Gastroesophageal sphincter (tissue), 4 donors: Measurements from ENCODE around the gene BET1L. TPM values are rescaled to one million over a fixed set of nuclear protein-coding genes. Genes with fewer than 3 reads are reported as not detected.

Source experiments
- ATAC-seq: fragments of 150-250 bp; one replicate; pipeline ENCODE4 v1.9.1; 2016; ENCODE audit warnings: mild to moderate bottlenecking, moderate library complexity
- H3K27ac ChIP-seq, 4 donors: fragments of 200-600 bp; sonication (generic) in 3 of 4; 1 replicate in 3 of 4; 2 replicates in 1 of 4; pipeline ENCODE4 v1.5.1; 2016 to 2019
- H3K27me3 ChIP-seq: fragments of 200-600 bp; sonication (generic); one replicate; pipeline ENCODE4 v1.5.1; 2019
- H3K36me3 ChIP-seq, 2 donors: fragments of 200-600 bp; sonication (generic); one replicate each; pipeline ENCODE4 v1.5.1; 2019; ENCODE audit warnings: control low read depth in 1 of 2
- H3K4me1 ChIP-seq, 3 donors: fragments of 200-600 bp; sonication (generic); 1 replicate in 2 of 3; 2 replicates in 1 of 3; pipeline ENCODE4 v1.5.1; 2016 to 2019; ENCODE audit warnings: control low read depth in 2 of 3
- H3K4me3 ChIP-seq, 2 donors: fragments of 200-600 bp; sonication (generic); one replicate each; pipeline ENCODE4 v1.5.1; 2019; ENCODE audit warnings: mild to moderate bottlenecking in 1 of 2, moderate library complexity in 1 of 2
- H3K9me3 ChIP-seq, 3 donors: fragments of 200-600 bp; sonication (generic); one replicate each; pipeline ENCODE4 v1.5.1; 2017 to 2019; ENCODE audit warnings: control low read depth in 2 of 3
- EP300 ChIP-seq: sonication (generic); formaldehyde crosslinking; IDR thresholded peaks from one replicate; pipeline ENCODE4 v1.6.1; 2017; ENCODE audit warnings: antibody characterized with exemption, mild to moderate bottlenecking
- POLR2A ChIP-seq, 2 donors: fragments of 450-650 bp; IDR thresholded peaks; one replicate each; pipeline ENCODE4 v1.6.1; 2017; ENCODE audit warnings: antibody characterized with exemption in 2 of 2, mild to moderate bottlenecking in 2 of 2, moderate library complexity in 1 of 2
- POLR2AphosphoS5 ChIP-seq: sonication (generic); formaldehyde crosslinking; IDR thresholded peaks from one replicate; pipeline ENCODE4 v1.6.1; 2017; ENCODE audit warnings: antibody characterized with exemption
- WGBS, 2 donors: methylation state at CpG; one replicate each; pipeline ENCODE4 v1.1.5; 2018; ENCODE audit warnings: low coverage in 1 of 2; 5-methylcytosine and 5-hydroxymethylcytosine counted together
- total RNA-seq, 4 donors: library from RNA; depleted of rRNA; stranded (reverse); fragments of >200 nt; gene quantifications; one replicate each; pipeline ENCODE4 v1.1.0, GENCODE V29; 2016
- TF ChIP-seq, protein P1 (sequence below), 4 experiments: fragments of 200-600 bp in 2 of 4; fragments of 450-650 bp in 2 of 4; sonication (generic) in 1 of 4; IDR thresholded peaks; one replicate each; pipeline ENCODE4 v1.5.1; 2017 to 2019; ENCODE audit warnings: antibody characterized with exemption in 4 of 4, mild to moderate bottlenecking in 2 of 4, moderate library complexity in 2 of 4

BET1L gene
- total RNA-seq, 4 donors from 2014 or later, result 25.3 to 39.4 (median 27.6) TPM

DNA sequence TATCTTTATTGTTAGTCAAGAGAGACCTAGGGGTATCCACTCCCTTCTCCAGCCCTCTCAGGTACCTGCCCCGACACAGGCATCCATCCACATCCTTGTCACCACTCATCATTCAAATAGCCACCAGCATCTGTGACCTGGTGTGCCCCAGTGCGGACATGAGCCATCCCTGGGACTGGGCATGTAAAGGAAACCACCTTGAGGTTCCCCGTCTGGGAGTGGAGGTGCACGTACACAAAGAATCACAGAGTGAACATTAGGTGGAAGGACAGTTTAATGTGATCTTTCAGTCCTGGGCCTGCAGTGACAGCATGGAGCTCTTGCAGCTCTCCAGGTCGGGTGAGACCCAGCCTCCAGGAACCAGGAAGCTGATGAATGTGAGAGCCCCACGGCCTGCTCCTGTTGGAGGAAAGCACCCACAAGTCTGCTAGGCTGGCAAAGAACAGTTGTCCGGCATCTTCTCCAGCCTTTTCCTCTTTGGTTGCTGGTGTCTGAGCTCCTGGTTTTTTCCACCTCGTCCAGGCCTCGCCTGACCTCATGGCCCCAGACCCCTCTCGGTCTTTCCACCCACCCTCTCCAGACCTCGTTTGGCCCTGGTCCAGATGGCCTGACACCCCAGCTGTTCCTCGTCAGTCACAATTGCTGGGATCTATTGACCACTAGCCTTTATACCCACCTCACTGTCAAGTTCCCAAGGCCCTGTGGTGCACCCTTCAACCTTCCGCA is 46.1 kb upstream of the BET1L start:
- H3K27me3 ChIP-seq, result peaks cover 4% of the 10 kb centered on the region
- peaks cover 4 to 57% of the 10 kb centered on the region in 2 donors for H3K36me3 ChIP-seq
- 54 to 61% methylated on average over 7 to 9 of the region's 13 CpGs for WGBS, 2 donors
- ATAC-seq, result no peak
- no peaks in the 10 kb centered on the region for H3K9me3 ChIP-seq
- no peak overlapping the region for H3K27ac ChIP-seq
- H3K4me1 ChIP-seq, result no peaks in the 10 kb centered on the region
- no peak for TF ChIP-seq EP300
- no peak for TF ChIP-seq POLR2AphosphoS5
- TF ChIP-seq, protein P1, sequence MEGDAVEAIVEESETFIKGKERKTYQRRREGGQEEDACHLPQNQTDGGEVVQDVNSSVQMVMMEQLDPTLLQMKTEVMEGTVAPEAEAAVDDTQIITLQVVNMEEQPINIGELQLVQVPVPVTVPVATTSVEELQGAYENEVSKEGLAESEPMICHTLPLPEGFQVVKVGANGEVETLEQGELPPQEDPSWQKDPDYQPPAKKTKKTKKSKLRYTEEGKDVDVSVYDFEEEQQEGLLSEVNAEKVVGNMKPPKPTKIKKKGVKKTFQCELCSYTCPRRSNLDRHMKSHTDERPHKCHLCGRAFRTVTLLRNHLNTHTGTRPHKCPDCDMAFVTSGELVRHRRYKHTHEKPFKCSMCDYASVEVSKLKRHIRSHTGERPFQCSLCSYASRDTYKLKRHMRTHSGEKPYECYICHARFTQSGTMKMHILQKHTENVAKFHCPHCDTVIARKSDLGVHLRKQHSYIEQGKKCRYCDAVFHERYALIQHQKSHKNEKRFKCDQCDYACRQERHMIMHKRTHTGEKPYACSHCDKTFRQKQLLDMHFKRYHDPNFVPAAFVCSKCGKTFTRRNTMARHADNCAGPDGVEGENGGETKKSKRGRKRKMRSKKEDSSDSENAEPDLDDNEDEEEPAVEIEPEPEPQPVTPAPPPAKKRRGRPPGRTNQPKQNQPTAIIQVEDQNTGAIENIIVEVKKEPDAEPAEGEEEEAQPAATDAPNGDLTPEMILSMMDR (IDR thresholded peaks at IDR 0.05), result no peak
- no peak for TF ChIP-seq POLR2A (IDR thresholded peaks at IDR 0.05)
- H3K4me3 ChIP-seq, result no peak overlapping the region

DNA sequence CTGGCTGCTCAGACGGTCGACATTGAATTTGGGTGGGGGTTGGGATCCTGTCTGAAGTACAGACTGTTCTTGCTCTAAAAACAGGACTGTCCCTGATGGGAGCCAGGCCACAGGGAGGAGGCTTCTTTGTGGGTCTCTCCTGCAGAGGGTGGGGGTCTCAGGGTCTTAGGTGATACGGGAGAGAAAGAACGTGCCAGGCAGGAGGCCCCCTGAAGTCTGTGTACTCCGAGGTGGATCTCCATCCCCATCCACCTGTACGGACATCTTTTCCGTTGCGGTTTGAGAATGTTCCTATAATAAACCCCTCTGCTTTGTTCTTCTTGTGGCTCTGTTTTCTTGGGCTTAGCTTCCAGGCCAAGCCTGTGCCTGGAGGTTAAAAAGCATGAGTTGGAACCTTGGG is 45.5 kb upstream of the BET1L start:
- Histone ChIP-seq H3K9me3 (no peaks in the 10 kb centered on the region), H3K4me1 (no peaks in the 10 kb centered on the region), H3K36me3 (peaks cover 4 to 64% of the 10 kb centered on the region in 2 donors), H3K27ac (no peak overlapping the region), H3K27me3 (no peaks in the 10 kb centered on the region), H3K4me3 (no peak overlapping the region)
- no peak for ATAC-seq
- 83% methylated on average over 2 of the region's 8 CpGs; no CpG with 5 or more reads in 1 of the 2 donors for WGBS, 2 donors
- no peak for TF ChIP-seq POLR2AphosphoS5
- TF ChIP-seq, protein P1 (IDR thresholded peaks at IDR 0.05), result no peak
- no peak for TF ChIP-seq POLR2A (IDR thresholded peaks at IDR 0.05)
- TF ChIP-seq EP300, result no peak

DNA sequence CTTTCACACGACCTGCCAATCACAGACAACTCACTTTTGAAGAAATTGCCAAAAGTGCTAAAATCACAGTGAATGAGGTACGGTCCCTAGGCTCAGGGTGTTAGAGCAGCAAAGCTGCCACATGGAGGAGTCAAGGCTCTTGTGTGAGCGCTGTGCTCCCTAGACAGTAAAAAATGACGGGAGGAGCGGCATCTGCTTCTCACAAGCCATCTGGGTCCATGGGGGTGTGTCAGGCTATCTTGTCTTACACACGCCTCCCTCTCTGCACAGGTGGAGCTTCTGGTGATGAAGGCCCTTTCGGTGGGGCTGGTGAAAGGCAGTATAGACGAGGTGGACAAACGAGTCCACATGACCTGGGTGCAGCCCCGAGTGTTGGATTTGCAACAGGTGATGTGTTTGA is 44.4 kb upstream of the BET1L start:
- Histone ChIP-seq H3K27ac (no peak overlapping the region), H3K9me3 (no peaks in the 10 kb centered on the region), H3K4me1 (no peaks in the 10 kb centered on the region), H3K27me3 (no peaks in the 10 kb centered on the region), H3K4me3 (no peak overlapping the region), H3K36me3 (peaks cover 8 to 75% of the 10 kb centered on the region in 2 donors)
- TF ChIP-seq POLR2A (IDR thresholded peaks at IDR 0.05) (no peak), POLR2AphosphoS5 (no peak), EP300 (no peak)
- TF ChIP-seq, protein P1 (IDR thresholded peaks at IDR 0.05), result no peak
- 53 to 78% methylated on average over 5 to 6 of the region's 10 CpGs for WGBS, 2 donors
- no peak for ATAC-seq

DNA sequence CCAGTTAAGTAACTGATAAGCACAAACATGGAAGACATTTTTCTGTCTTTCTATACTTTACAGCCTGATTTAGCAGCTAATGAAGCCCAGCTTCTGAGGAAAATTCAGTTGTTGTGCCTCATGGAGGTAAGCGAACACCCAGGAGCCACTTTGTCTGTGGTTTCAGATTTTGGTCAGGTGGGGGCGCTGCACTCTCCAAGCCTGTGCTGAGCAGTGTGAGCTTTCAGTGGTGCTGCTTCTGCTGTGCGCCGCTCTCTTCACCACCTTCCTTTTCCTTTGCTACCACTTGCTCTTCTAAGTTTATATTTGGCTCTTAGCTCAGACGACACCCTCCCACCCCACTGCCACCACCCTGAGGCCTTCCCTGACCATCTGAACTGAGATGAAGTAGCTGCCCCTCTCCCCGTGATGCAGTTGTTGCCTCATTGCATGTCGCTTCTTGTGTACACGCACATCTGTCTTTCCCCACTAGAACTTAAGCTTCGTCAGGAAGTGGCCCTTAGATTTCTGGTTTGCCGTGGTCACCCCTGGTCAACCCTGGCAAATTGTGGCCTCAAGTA is 43.6 kb upstream of the BET1L start:
- no peaks in the 10 kb centered on the region for H3K27me3 ChIP-seq
- TF ChIP-seq, protein P1 (IDR thresholded peaks at IDR 0.05), result peak in 3 of 4 experiments; percentile 53 to 73 (median 65)
- no peak for TF ChIP-seq EP300
- no peak overlapping the region for H3K27ac ChIP-seq
- H3K36me3 ChIP-seq, result peaks cover 8 to 82% of the 10 kb centered on the region in 2 donors
- no peak overlapping the region for H3K4me3 ChIP-seq
- 65 to 67% methylated on average over 9 to 10 of the region's 10 CpGs for WGBS, 2 donors
- no peaks in the 10 kb centered on the region for H3K9me3 ChIP-seq
- no peaks in the 10 kb centered on the region for H3K4me1 ChIP-seq
- ATAC-seq, result peak; percentile 73

DNA sequence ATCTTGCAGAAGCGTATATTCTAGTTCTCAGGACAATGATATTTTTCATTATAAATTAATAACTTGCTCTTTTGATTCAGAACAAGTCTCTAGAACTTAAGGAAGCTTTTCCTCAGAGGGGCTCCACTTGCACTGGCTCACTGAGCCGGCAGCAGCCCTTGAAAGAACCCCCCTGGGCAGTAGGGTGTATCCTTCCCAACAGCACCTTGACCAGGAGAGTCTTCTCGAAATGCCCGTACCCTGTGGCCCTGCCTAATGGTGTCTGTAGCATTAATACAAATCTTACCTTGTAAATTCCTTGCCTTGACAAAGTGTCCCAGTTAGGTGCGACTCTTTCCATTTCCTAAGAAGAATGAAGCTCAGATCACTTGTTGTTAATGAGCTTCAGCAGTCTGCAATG is 43.1 kb upstream of the BET1L start:
- no peaks in the 10 kb centered on the region for H3K9me3 ChIP-seq
- no peak overlapping the region for H3K4me3 ChIP-seq
- no peak for ATAC-seq
- no peak overlapping the region for H3K27ac ChIP-seq
- no peaks in the 10 kb centered on the region for H3K27me3 ChIP-seq
- TF ChIP-seq POLR2AphosphoS5 (no peak), EP300 (no peak), POLR2A (IDR thresholded peaks at IDR 0.05) (no peak)
- TF ChIP-seq, protein P1 (IDR thresholded peaks at IDR 0.05), result no peak
- no peaks in the 10 kb centered on the region for H3K4me1 ChIP-seq
- H3K36me3 ChIP-seq, result peaks cover 8 to 88% of the 10 kb centered on the region in 2 donors
- WGBS, 2 donors, result 76 to 86% methylated on average over 1 to 3 of the region's 5 CpGs
